IMR-90 (cell line): ENCODE data around the gene GZMB.

Source experiments
- CEBPB ChIP-seq: IDR thresholded peaks from 2 replicates; pipeline ENCODE4 v1.6.1; 2012; ENCODE audit warnings: low read depth, low read length, improper control_type of control experiment
- CHD1 ChIP-seq: IDR thresholded peaks from 2 replicates; pipeline ENCODE4 v1.6.1; 2012; ENCODE audit warnings: low read depth, low read length, improper control_type of control experiment
- CTCF ChIP-seq: conservative IDR thresholded peaks from 2 replicates; pipeline ENCODE4 v1.5.1; 2012; ENCODE audit warnings: mild to moderate bottlenecking, low read depth, low read length, improper control_type of control experiment
- FOS ChIP-seq: fragments of 150-350 bp; IDR thresholded peaks from 2 replicates; pipeline ENCODE4 v1.6.1; 2016; ENCODE audit warnings: low read depth, low read length
- MAFK ChIP-seq: IDR thresholded peaks from 2 replicates; pipeline ENCODE4 v1.6.1; 2012; ENCODE audit warnings: low read depth, low read length, improper control_type of control experiment
- MAZ ChIP-seq: IDR thresholded peaks from 2 replicates; pipeline ENCODE4 v1.6.1; 2012; ENCODE audit warnings: low read depth, mild to moderate bottlenecking, low read length, improper control_type of control experiment, moderate library complexity, borderline replicate concordance
- MXI1 ChIP-seq: IDR thresholded peaks from 2 replicates; pipeline ENCODE4 v1.6.1; 2012; ENCODE audit warnings: low read depth, mild to moderate bottlenecking, low read length, moderate library complexity, borderline replicate concordance
- POLR2A ChIP-seq: IDR thresholded peaks from 2 replicates; pipeline ENCODE4 v1.6.1; 2012; ENCODE audit warnings: mild to moderate bottlenecking, low read depth, low read length
- RAD21 ChIP-seq: IDR thresholded peaks from 2 replicates; pipeline ENCODE4 v1.6.1; 2012; ENCODE audit warnings: low read length, improper control_type of control experiment
- RCOR1 ChIP-seq: IDR thresholded peaks from 2 replicates; pipeline ENCODE4 v1.6.1; 2012; ENCODE audit warnings: mild to moderate bottlenecking, low read length, improper control_type of control experiment; ENCODE audit not compliant: insufficient replicate concordance
- RFX5 ChIP-seq: IDR thresholded peaks from 2 replicates; pipeline ENCODE4 v1.8.0; 2012; ENCODE audit warnings: low read depth, mild to moderate bottlenecking, low read length, moderate library complexity
- SMC3 ChIP-seq: fragments of 150-350 bp; IDR thresholded peaks from 2 replicates; pipeline ENCODE4 v1.6.1; 2016; ENCODE audit warnings: low read depth, mild to moderate bottlenecking, antibody characterized with exemption, low read length, moderate library complexity
- USF2 ChIP-seq: fragments of 150-350 bp; IDR thresholded peaks from 2 replicates; pipeline ENCODE4 v1.6.1; 2017; ENCODE audit warnings: mild to moderate bottlenecking, antibody characterized with exemption, low read length, low read depth

GRCh38 chr14:24662753-24663152 lies 28.8 kb upstream of the GZMB start:
- TF ChIP-seq CTCF, result no peak
- no peak for TF ChIP-seq CEBPB
- no peak for TF ChIP-seq POLR2A
- TF ChIP-seq MXI1, result no peak
- TF ChIP-seq RFX5, result no peak
- TF ChIP-seq MAFK, result no peak
- no peak for TF ChIP-seq CHD1
- no peak for TF ChIP-seq RCOR1
- TF ChIP-seq FOS, result no peak
- no peak for TF ChIP-seq SMC3
- no peak for TF ChIP-seq USF2
- no peak for TF ChIP-seq MAZ
- no peak for TF ChIP-seq RAD21
